ENCODE data around the gene SCAF1. TPM values are rescaled to one million over a fixed set of nuclear protein-coding genes. Genes with fewer than 3 reads are reported as not detected.
A peak's percentile ranks its signal among the peaks of the same experiment; 100 is the strongest.

Gene SCAF1
- total and polyA plus RNA-seq, 3 donors from 2014 or later, result 51.4 to 78.1 (median 70.8) TPM

- WGBS, 2 donors, result 64 to 91% methylated on average over 8 to 13 of the region's 13 CpGs
- no peak for DNase-seq
- intact Hi-C loops (cut with DNase I; ENCODE audit: low total_unique reads), result no loop called here
- Histone ChIP-seq H3K4me3 (no peak overlapping the region), H3K36me3 (ENCODE audit: low read depth, missing control alignments) (no peaks in the 10 kb centered on the region), H3K9me3 (no peaks in the 10 kb centered on the region), H3K27ac (peak overlapping the region; percentile 50), H3K27me3 (no peaks in the 10 kb centered on the region), H3K4me1 (peaks cover 32% of the 10 kb centered on the region)
- no peak for TF ChIP-seq POLR2A (IDR thresholded peaks at IDR 0.05)
- peak in 1 of 3 experiments; percentile 8 for TF ChIP-seq CTCF (IDR thresholded peaks at IDR 0.05)
These were observed 43.1 kb downstream of the SCAF1 start for GRCh38 chr19:49684983-49685553.

DNA sequence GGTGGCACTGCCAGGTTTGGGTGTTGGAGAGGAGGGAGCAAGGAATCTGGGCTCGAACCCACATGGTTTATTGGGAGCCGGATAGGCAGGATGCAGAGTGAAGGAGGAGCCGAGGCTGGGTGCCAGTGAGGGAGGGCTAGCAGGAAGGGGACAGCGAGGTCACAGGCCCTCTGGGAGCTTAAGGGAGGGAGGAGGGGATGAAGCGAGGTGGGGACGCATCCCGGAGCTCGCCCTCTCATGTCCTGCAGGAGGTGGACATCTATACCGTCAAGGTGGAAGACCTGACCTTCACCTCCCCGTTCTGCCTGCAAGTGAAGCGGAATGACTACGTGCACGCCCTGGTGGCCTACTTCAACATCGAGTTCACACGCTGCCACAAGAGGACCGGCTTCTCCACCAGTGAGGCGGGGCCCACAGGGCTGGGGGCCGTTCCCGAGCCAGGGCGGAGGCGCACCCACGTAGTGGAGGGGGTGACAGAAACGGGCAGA lies 43.9 kb downstream of the SCAF1 start:
- Histone ChIP-seq H3K4me1 (peaks cover 28% of the 10 kb centered on the region), H3K4me3 (no peak overlapping the region), H3K36me3 (ENCODE audit: low read depth, missing control alignments) (no peaks in the 10 kb centered on the region), H3K27me3 (no peaks in the 10 kb centered on the region), H3K27ac (peak overlapping the region; percentile 19 to 56), H3K9me3 (no peaks in the 10 kb centered on the region)
- DNase-seq, result no peak
- TF ChIP-seq CTCF (IDR thresholded peaks at IDR 0.05) (no peak), POLR2A (IDR thresholded peaks at IDR 0.05) (no peak)
- WGBS, 2 donors, result 62 to 65% methylated on average over 18 to 23 of the region's 23 CpGs
- intact Hi-C loops (cut with DNase I; ENCODE audit: low total_unique reads), result no loop called here

DNA sequence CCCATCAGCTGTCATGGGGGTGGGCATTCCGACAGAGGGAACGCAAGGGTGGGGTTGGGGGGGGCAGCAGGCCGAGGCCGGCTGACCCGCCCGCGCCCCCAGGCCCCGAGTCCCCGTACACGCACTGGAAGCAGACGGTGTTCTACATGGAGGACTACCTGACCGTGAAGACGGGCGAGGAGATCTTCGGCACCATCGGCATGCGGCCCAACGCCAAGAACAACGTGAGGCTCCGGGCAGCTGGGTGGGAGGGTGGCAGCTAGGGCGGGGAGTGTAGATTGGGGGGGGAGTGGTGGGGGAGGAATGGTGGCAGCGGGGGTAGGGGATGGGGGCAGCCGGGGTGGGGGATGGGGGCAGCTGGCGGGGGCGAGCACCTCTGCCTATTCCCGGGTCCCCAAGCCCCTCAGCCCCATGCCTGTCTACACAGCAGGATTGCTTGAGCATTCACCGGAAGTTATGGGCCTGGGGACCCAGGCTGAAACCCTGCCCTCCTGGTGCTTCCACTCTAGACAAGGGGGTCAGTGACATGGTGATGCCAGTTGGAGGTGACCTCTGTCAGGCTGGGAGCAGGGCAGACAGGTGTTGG lies 44.6 kb downstream of the SCAF1 start:
- 70 to 90% methylated on average over 12 to 27 of the region's 27 CpGs for WGBS, 2 donors
- no peaks in the 10 kb centered on the region for H3K27me3 ChIP-seq
- H3K9me3 ChIP-seq, result no peaks in the 10 kb centered on the region
- DNase-seq, result no peak
- no peaks in the 10 kb centered on the region for H3K36me3 ChIP-seq (ENCODE audit: low read depth, missing control alignments)
- TF ChIP-seq POLR2A (IDR thresholded peaks at IDR 0.05), result no peak
- no peak for TF ChIP-seq CTCF (IDR thresholded peaks at IDR 0.05)
- peak overlapping the region; percentile 50 to 56 for H3K27ac ChIP-seq
- H3K4me1 ChIP-seq, result peaks cover 29% of the 10 kb centered on the region
- H3K4me3 ChIP-seq, result no peak overlapping the region
- intact Hi-C loops (cut with DNase I; ENCODE audit: low total_unique reads), result no loop called here

GRCh38 chr19:49687150-49687549 lies 45.1 kb downstream of the SCAF1 start:
- Histone ChIP-seq H3K9me3 (no peaks in the 10 kb centered on the region), H3K4me3 (no peak overlapping the region), H3K4me1 (peaks cover 31% of the 10 kb centered on the region), H3K27ac (peak overlapping the region; percentile 30 to 50), H3K27me3 (no peaks in the 10 kb centered on the region), H3K36me3 (ENCODE audit: low read depth, missing control alignments) (no peaks in the 10 kb centered on the region)
- 74 to 78% methylated on average over 12 of the region's 12 CpGs for WGBS, 2 donors
- TF ChIP-seq CTCF (IDR thresholded peaks at IDR 0.05) (no peak), POLR2A (IDR thresholded peaks at IDR 0.05) (no peak)
- DNase-seq, result no peak
- intact Hi-C loops (cut with DNase I; ENCODE audit: low total_unique reads), result no loop called here
